Spleen (tissue), 11 donors: Measurements from ENCODE around the gene ZNRF2. TPM values are rescaled to one million over a fixed set of nuclear protein-coding genes. Genes with fewer than 3 reads are reported as not detected.
A peak's percentile ranks its signal among the peaks of the same experiment; 100 is the strongest.

Experiments
- DNase-seq: peaks from one replicate; pipeline ENCODE4 v3.0.0-alpha.2; 2020
- H3K27ac ChIP-seq, 8 donors: fragments of 200-600 bp; sonication (generic) in 7 of 8; 1 replicate in 4 of 8; 2 replicates in 4 of 8; pipeline versions ENCODE4 v1.5.0 to v1.8.0; 2016 to 2021; ENCODE audit warnings: inconsistent platforms in 4 of 8, mild to moderate bottlenecking in 4 of 8, moderate library complexity in 1 of 8
- H3K27me3 ChIP-seq, 7 donors: fragments of 200-600 bp; sonication (generic) in 6 of 7; replicated peaks in 1 of 7; 1 replicate in 4 of 7; 2 replicates in 3 of 7; pipeline versions ENCODE4 v1.5.0 to v1.8.0; 2016 to 2021; ENCODE audit warnings: inconsistent platforms in 3 of 7, mild to moderate bottlenecking in 1 of 7
- H3K36me3 ChIP-seq, 6 donors: fragments of 200-600 bp; sonication (generic) in 5 of 6; 1 replicate in 4 of 6; 2 replicates in 2 of 6; pipeline versions ENCODE4 v1.5.0 to v1.8.0; 2016 to 2021; ENCODE audit warnings: inconsistent platforms in 2 of 6
- H3K4me1 ChIP-seq, 6 donors: fragments of 200-600 bp; sonication (generic) in 5 of 6; 1 replicate in 3 of 6; 2 replicates in 3 of 6; pipeline versions ENCODE4 v1.5.0 to v1.8.0; 2016 to 2021; ENCODE audit warnings: inconsistent platforms in 3 of 6
- H3K4me3 ChIP-seq, 8 donors: fragments of 200-600 bp; sonication (generic) in 7 of 8; 1 replicate in 4 of 8; 2 replicates in 4 of 8; pipeline versions ENCODE4 v1.5.0 to v1.8.0; 2016 to 2021; ENCODE audit warnings: inconsistent platforms in 4 of 8, mild to moderate bottlenecking in 4 of 8, moderate library complexity in 2 of 8
- H3K9me3 ChIP-seq, 8 donors: fragments of 200-600 bp; sonication (generic) in 7 of 8; 1 replicate in 4 of 8; 2 replicates in 4 of 8; pipeline versions ENCODE4 v1.5.0 to v1.8.0; 2016 to 2021; ENCODE audit warnings: inconsistent platforms in 4 of 8
- POLR2A ChIP-seq, 3 donors: fragments of 450-650 bp; IDR thresholded peaks; one replicate each; pipeline ENCODE4 v1.5.1; 2017; ENCODE audit warnings: antibody characterized with exemption in 3 of 3, mild to moderate bottlenecking in 1 of 3
- POLR2AphosphoS5 ChIP-seq, 3 donors: sonication (generic); formaldehyde crosslinking; IDR thresholded peaks; one replicate each; pipeline ENCODE4 v1.5.1; 2017; ENCODE audit warnings: antibody characterized with exemption in 3 of 3
- WGBS, 5 donors: extraction: QIAGEN DNeasy Blood & Tissue Kit in 3 of 5; methylation state at CpG; one replicate each; pipeline versions ENCODE4 v1.1.5 to v1.1.7; 2013 to 2018; 5-methylcytosine and 5-hydroxymethylcytosine counted together
- intact Hi-C: fragments of 100-400 bp; cut with DNase I; formaldehyde crosslinking; loops from one replicate; pipeline ENCODE4 v1.15.0; 2023; ENCODE audit warnings: low total_unique reads
- polyA plus RNA-seq, 3 donors: library from polyadenylated mRNA; stranded (reverse); fragments of 200-250 nt; gene quantifications; one replicate each; pipeline ENCODE4 v1.2.1, GENCODE V29; 2013
- total RNA-seq, 7 donors: library from RNA; depleted of rRNA in 3 of 7; stranded (reverse); fragments of >200 nt in 3 of 7; fragmentation: NEBNext Ultra II Directional in 4 of 7; extraction: Animal tissue kit (Norgen Biotek cat#: 25700) in 4 of 7; gene quantifications; one replicate each; pipeline versions ENCODE4 v1.1.0 to v1.2.1, GENCODE V29; 2016 to 2021
- TF ChIP-seq, protein P1 (sequence below), 11 experiments: fragments of 200-600 bp in 7 of 11; fragments of 450-650 bp in 4 of 11; sonication (generic) in 4 of 11; IDR thresholded peaks in 8 of 11; conservative IDR thresholded peaks in 3 of 11; 1 replicate in 7 of 11; 2 replicates in 4 of 11; pipeline versions ENCODE4 v1.4.0 to v1.8.0; 2016 to 2021; ENCODE audit warnings: antibody characterized with exemption in 11 of 11, inconsistent platforms in 4 of 11, mild to moderate bottlenecking in 1 of 11
- donor health status: healthy with polysubstance abuse.
- donor health status: DM: no; HTN: no; CAD: no; lungs with moderate emphysema.
- donor health status: DM: no; HTN: no; CAD: no.
- donor health status: Bipolar disorder and iron deficiency.
- donor health status: healthy.
- donor health status: DM: no; HTN: no; CAD: no.
- donor health status: DM: yes; HTN: yes; CAD: no.

Gene ZNRF2
- total and polyA plus RNA-seq, 10 donors, result 6.8 to 42.5 (median 28.5) TPM

DNA sequence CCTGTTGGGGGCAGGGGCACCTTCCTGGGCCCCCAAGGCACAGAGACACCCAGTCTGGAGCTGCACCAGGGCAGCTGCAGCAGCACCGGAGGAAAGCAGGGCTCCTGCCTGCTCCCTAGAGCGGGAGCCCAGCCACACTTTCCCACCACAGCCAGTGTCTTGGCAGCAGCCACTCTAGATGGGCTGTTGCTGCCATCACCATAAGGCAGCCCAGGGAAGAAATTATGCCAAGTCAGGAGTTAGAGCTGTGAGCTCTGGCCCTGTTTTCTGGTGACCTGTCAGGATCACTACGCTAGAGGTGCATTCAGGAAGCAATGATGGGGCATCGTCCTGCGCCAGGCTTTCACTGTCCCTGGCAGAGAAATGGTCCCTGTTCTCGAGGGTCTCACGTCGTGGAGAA lies 38.0 kb upstream of the ZNRF2 start:
- H3K36me3 ChIP-seq, result no peaks in the 10 kb centered on the region
- H3K9me3 ChIP-seq, result no peaks in the 10 kb centered on the region
- peaks cover 0 to 33% (median 4%) of the 10 kb centered on the region in 6 donors for H3K4me1 ChIP-seq
- H3K27ac ChIP-seq, result no peak overlapping the region
- peak in 1 of 3 donors; percentile 24 for TF ChIP-seq POLR2AphosphoS5 (IDR thresholded peaks at IDR 0.05)
- TF ChIP-seq, protein P1, sequence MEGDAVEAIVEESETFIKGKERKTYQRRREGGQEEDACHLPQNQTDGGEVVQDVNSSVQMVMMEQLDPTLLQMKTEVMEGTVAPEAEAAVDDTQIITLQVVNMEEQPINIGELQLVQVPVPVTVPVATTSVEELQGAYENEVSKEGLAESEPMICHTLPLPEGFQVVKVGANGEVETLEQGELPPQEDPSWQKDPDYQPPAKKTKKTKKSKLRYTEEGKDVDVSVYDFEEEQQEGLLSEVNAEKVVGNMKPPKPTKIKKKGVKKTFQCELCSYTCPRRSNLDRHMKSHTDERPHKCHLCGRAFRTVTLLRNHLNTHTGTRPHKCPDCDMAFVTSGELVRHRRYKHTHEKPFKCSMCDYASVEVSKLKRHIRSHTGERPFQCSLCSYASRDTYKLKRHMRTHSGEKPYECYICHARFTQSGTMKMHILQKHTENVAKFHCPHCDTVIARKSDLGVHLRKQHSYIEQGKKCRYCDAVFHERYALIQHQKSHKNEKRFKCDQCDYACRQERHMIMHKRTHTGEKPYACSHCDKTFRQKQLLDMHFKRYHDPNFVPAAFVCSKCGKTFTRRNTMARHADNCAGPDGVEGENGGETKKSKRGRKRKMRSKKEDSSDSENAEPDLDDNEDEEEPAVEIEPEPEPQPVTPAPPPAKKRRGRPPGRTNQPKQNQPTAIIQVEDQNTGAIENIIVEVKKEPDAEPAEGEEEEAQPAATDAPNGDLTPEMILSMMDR (IDR thresholded peaks at IDR 0.05 in 8 of 11, conservative IDR thresholded peaks at IDR 0.05 in 3 of 11), result no peak
- H3K4me3 ChIP-seq, result no peak overlapping the region
- intact Hi-C loops, result no loop called here
- no peaks in the 10 kb centered on the region for H3K27me3 ChIP-seq
- DNase-seq, result no peak
- 91 to 97% (median 92%) methylated on average over 6 to 8 of the region's 8 CpGs for WGBS, 5 donors

DNA sequence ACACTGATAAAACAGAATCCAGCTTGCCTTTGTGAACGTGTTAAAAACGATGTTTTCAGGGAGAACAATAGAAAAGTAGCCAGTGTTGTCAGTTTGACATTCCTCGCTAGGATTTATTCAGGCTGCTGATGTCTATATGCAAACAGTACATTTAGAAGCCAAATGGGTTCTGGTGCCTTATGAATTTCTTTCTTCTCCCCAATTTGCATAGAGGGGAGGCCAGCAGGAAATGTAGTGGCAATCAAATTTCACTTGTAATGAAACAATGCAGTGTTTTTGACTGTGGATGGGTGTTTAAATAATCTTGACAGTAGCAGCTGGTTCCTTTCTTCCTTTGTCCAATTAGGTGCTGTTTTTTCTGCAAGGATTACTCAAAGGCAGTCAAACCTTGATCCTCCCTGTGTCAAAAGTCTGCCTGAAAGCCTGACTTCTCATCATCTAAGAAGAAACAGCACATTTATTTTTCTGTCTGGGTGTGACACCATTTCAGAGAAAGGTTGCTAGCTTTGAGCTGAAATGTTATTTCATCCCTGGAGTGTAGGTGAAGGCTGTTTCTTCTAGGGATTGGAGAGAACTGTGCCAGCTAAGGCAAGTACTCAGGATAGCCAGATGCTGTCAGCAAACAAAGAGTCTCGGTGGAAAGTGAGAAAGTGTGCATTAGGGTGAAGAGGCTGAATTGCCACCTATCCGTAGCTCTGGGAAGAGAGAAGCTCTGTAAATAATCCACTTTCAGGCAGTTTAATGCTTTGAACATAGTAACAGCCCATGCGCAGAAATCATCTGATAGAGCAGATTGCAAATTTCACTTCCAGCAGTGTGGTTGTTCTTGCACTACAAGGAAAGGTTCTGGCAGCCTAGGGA lies 36.6 kb upstream of the ZNRF2 start:
- H3K4me3 ChIP-seq, result no peak overlapping the region
- H3K36me3 ChIP-seq, result no peaks in the 10 kb centered on the region
- H3K27ac ChIP-seq, result no peak overlapping the region
- WGBS, 5 donors, result 78 to 84% (median 80%) methylated on average over 6 of the region's 6 CpGs
- intact Hi-C loops, result no loop called here
- no peak for DNase-seq
- peaks cover 0 to 37% (median 6%) of the 10 kb centered on the region in 6 donors for H3K4me1 ChIP-seq
- TF ChIP-seq POLR2AphosphoS5 (IDR thresholded peaks at IDR 0.05), result no peak
- TF ChIP-seq, protein P1 (IDR thresholded peaks at IDR 0.05 in 8 of 11, conservative IDR thresholded peaks at IDR 0.05 in 3 of 11), result no peak
- no peak for TF ChIP-seq POLR2A (IDR thresholded peaks at IDR 0.05)
- H3K9me3 ChIP-seq, result no peaks in the 10 kb centered on the region
- no peaks in the 10 kb centered on the region for H3K27me3 ChIP-seq

DNA sequence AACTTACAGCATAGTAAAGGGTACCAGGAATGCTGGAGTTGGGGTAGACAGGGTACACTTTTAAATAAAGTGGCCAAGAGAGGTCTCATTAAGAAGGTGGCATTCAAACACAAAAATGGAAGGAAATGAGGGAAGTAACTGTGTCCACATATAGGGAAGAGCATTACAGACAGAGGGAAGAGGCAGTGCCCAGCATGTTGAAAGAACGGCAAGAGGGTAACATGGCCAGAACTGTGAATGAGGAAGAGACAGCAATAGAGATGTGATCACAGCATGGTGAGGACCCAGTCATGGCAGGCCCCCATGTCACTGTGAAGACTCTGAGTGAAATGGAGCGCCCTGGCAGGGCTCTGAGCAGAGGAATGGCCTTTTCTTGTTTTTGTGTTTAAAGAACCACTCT lies 35.1 kb upstream of the ZNRF2 start:
- H3K4me3 ChIP-seq, result no peak overlapping the region
- H3K36me3 ChIP-seq, result no peaks in the 10 kb centered on the region
- peak overlapping the region in 1 of 8 donors; percentile 30 for H3K27ac ChIP-seq
- H3K9me3 ChIP-seq, result no peaks in the 10 kb centered on the region
- intact Hi-C loops, result no loop called here
- H3K27me3 ChIP-seq, result no peaks in the 10 kb centered on the region
- peaks cover 0 to 48% (median 11%) of the 10 kb centered on the region in 6 donors for H3K4me1 ChIP-seq
- 69 to 90% (median 85%) methylated on average over 2 of the region's 2 CpGs for WGBS, 5 donors
- TF ChIP-seq POLR2AphosphoS5 (IDR thresholded peaks at IDR 0.05) (no peak), POLR2A (IDR thresholded peaks at IDR 0.05) (no peak)
- TF ChIP-seq, protein P1 (IDR thresholded peaks at IDR 0.05 in 8 of 11, conservative IDR thresholded peaks at IDR 0.05 in 3 of 11), result no peak
- DNase-seq, result no peak

- H3K4me1 ChIP-seq, result peaks cover 0 to 48% (median 11%) of the 10 kb centered on the region in 6 donors
- no peak overlapping the region for H3K27ac ChIP-seq
- no peaks in the 10 kb centered on the region for H3K36me3 ChIP-seq
- no peaks in the 10 kb centered on the region for H3K9me3 ChIP-seq
- H3K4me3 ChIP-seq, result no peak overlapping the region
- DNase-seq, result no peak
- intact Hi-C loops, result no loop called here
- no peaks in the 10 kb centered on the region for H3K27me3 ChIP-seq
- 53 to 73% (median 64%) methylated on average over 2 of the region's 2 CpGs for WGBS, 5 donors
- no peak for TF ChIP-seq POLR2AphosphoS5 (IDR thresholded peaks at IDR 0.05)
- TF ChIP-seq, protein P1 (IDR thresholded peaks at IDR 0.05 in 8 of 11, conservative IDR thresholded peaks at IDR 0.05 in 3 of 11), result no peak
- no peak for TF ChIP-seq POLR2A (IDR thresholded peaks at IDR 0.05)
Observed at GRCh38 chr7:30249986-30250774, 34.2 kb upstream of the ZNRF2 start.
